ENCODE data around the gene STIM1.

STIM1 gene

DNA sequence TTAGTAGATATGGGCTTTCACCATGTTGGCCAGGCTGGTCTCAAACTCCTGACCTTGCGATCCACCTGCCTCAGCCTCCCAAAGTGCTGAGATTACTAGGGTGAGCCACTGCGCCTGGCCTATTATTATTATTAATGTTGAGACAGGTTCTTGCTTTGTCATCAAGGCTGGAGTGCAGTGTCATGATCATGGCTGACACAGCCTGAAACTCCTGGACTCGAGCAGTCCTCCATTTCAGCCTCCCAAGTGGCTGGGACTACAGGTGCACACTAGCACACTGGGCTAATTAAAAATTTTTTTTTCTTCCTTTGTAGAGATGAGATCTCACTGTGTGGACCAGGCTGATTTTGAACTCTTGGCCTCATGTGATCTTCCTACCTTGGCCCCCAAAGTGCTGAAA lies 102.0 kb downstream of the STIM1 start:
- no peak overlapping the region for H3K4me3 ChIP-seq (ENCODE audit: insufficient read depth, low read length, poor library complexity, severe bottlenecking)
- 0 out of 2 replicates have a peak, but pooled peaks cover 3% of the 10 kb centered on the region for H4K20me1 ChIP-seq (ENCODE audit: low read depth, low read length)
- H3K9me3 ChIP-seq (ENCODE audit: insufficient read depth, low read length), result no peaks in the 10 kb centered on the region
- no peaks in the 10 kb centered on the region for H3K9me2 ChIP-seq (replicated peaks; ENCODE audit: insufficient read depth, low read length)
- no peaks in the 10 kb centered on the region for H3F3A ChIP-seq (ENCODE audit: insufficient read depth)
- TF ChIP-seq, protein P1, sequence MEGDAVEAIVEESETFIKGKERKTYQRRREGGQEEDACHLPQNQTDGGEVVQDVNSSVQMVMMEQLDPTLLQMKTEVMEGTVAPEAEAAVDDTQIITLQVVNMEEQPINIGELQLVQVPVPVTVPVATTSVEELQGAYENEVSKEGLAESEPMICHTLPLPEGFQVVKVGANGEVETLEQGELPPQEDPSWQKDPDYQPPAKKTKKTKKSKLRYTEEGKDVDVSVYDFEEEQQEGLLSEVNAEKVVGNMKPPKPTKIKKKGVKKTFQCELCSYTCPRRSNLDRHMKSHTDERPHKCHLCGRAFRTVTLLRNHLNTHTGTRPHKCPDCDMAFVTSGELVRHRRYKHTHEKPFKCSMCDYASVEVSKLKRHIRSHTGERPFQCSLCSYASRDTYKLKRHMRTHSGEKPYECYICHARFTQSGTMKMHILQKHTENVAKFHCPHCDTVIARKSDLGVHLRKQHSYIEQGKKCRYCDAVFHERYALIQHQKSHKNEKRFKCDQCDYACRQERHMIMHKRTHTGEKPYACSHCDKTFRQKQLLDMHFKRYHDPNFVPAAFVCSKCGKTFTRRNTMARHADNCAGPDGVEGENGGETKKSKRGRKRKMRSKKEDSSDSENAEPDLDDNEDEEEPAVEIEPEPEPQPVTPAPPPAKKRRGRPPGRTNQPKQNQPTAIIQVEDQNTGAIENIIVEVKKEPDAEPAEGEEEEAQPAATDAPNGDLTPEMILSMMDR (IDR thresholded peaks at IDR 0.05; ENCODE audit: insufficient read depth, low read length, poor library complexity, severe bottlenecking), result no peak
- TF ChIP-seq EZH2phosphoT487 (conservative IDR thresholded peaks at IDR 0.05; ENCODE audit: low read length), result no peak
- no peaks in the 10 kb centered on the region for H3K79me2 ChIP-seq (ENCODE audit: insufficient read depth, low read length)
- H3K36me3 ChIP-seq (ENCODE audit: low read length), result no peaks in the 10 kb centered on the region
- no peak overlapping the region for H3K27ac ChIP-seq (ENCODE audit: low read depth, low read length)
- no peak overlapping the region for H3K9ac ChIP-seq (ENCODE audit: low read length)
- H3K4me2 ChIP-seq (ENCODE audit: low read depth, low read length, poor library complexity, severe bottlenecking), result no peak overlapping the region
- no peak overlapping the region for H2AFZ ChIP-seq (ENCODE audit: low read depth, low read length, severe bottlenecking)
- no peaks in the 10 kb centered on the region for H3K27me3 ChIP-seq (ENCODE audit: low read length)

DNA sequence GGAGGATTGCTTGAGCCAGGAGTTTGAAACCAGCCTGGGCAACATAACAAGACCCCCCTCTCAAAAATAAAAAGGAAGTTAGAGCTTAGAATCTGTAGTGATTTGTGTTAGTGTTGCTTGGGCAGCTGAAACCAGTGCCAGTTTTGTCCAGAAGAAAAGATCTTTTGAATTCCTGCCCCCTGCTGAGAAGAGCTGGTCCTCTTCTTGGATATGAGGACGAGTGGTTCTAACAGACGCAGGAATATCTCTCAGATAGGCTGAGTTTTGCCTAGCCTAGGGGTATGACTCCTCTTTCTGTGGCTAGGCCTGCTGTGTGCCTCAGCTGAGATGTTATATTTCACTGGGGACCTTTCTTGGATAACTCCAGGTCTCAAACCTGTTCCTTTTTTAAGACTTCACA lies 102.8 kb downstream of the STIM1 start:
- Histone ChIP-seq H3F3A (ENCODE audit: insufficient read depth) (no peaks in the 10 kb centered on the region), H3K4me2 (ENCODE audit: low read depth, low read length, poor library complexity, severe bottlenecking) (no peak overlapping the region), H3K4me3 (ENCODE audit: insufficient read depth, low read length, poor library complexity, severe bottlenecking) (no peak overlapping the region), H3K27ac (ENCODE audit: low read depth, low read length) (no peak overlapping the region), H4K20me1 (ENCODE audit: low read depth, low read length) (0 out of 2 replicates have a peak, but pooled peaks cover 3% of the 10 kb centered on the region), H3K27me3 (ENCODE audit: low read length) (no peaks in the 10 kb centered on the region), H3K9me2 (replicated peaks; ENCODE audit: insufficient read depth, low read length) (no peaks in the 10 kb centered on the region), H3K9me3 (ENCODE audit: insufficient read depth, low read length) (no peaks in the 10 kb centered on the region), H3K36me3 (ENCODE audit: low read length) (no peaks in the 10 kb centered on the region), H3K79me2 (ENCODE audit: insufficient read depth, low read length) (no peaks in the 10 kb centered on the region), H3K9ac (ENCODE audit: low read length) (no peak overlapping the region), H2AFZ (ENCODE audit: low read depth, low read length, severe bottlenecking) (no peak overlapping the region)
- TF ChIP-seq EZH2phosphoT487 (conservative IDR thresholded peaks at IDR 0.05; ENCODE audit: low read length), result no peak
- TF ChIP-seq, protein P1 (IDR thresholded peaks at IDR 0.05; ENCODE audit: insufficient read depth, low read length, poor library complexity, severe bottlenecking), result no peak

DNA sequence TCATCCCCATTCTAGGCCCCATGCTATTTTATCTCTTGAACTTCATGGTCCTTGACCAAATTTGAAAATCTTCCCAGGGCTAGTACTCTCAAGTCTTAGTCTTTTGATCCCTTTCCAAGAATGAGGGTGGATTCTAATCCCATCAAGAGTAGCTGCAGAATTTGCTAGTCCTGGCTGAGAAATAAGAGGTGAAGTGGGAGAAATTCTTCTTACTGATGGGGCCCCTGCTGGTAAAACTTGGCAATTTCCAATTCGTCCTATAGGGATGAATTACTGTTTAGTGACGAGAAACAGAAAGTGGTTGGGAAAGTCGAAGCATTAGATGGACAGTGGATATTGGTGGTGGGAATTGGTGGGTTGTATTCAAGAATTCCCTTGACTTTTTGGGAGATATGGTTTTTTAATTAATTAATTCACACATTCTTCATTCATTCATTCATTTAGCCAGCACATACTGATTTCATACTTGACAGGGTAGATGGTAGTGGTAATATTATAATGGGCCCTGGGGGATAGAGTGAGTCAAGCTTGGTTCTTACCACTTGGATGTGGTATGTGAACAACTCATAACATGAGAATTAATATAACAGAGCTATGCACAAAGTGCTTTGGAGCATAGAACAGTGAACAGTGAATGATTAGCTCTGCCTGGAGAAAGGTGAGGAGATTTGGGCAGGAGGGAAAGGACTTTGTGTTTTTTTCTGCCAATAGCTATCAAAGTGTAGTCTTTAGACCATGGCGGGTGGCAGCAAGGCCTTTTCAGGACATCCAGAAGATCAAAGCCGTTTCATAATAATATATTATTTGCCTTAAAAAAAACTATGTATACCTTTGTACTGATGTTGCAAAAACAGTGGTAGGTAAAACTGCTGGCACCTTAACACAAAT lies 103.8 kb downstream of the STIM1 start:
- TF ChIP-seq EZH2phosphoT487 (conservative IDR thresholded peaks at IDR 0.05; ENCODE audit: low read length), result no peak
- TF ChIP-seq, protein P1 (IDR thresholded peaks at IDR 0.05; ENCODE audit: insufficient read depth, low read length, poor library complexity, severe bottlenecking), result no peak

More for the DNA sequence above, 103.8 kb downstream of the STIM1 start:
- H3K9me3 ChIP-seq (ENCODE audit: insufficient read depth, low read length), result no peaks in the 10 kb centered on the region
- no peak overlapping the region for H3K27ac ChIP-seq (ENCODE audit: low read depth, low read length)
- H3K4me2 ChIP-seq (ENCODE audit: low read depth, low read length, poor library complexity, severe bottlenecking), result no peak overlapping the region
- no peak overlapping the region for H3K4me3 ChIP-seq (ENCODE audit: insufficient read depth, low read length, poor library complexity, severe bottlenecking)
- no peaks in the 10 kb centered on the region for H3K79me2 ChIP-seq (ENCODE audit: insufficient read depth, low read length)
- H4K20me1 ChIP-seq (ENCODE audit: low read depth, low read length), result 0 out of 2 replicates have a peak, but pooled peaks cover under 1% of the 10 kb centered on the region
- no peaks in the 10 kb centered on the region for H3K36me3 ChIP-seq (ENCODE audit: low read length)
- no peak overlapping the region for H2AFZ ChIP-seq (ENCODE audit: low read depth, low read length, severe bottlenecking)
- no peaks in the 10 kb centered on the region for H3K27me3 ChIP-seq (ENCODE audit: low read length)
- no peaks in the 10 kb centered on the region for H3K9me2 ChIP-seq (replicated peaks; ENCODE audit: insufficient read depth, low read length)
- H3K9ac ChIP-seq (ENCODE audit: low read length), result no peak overlapping the region
- no peaks in the 10 kb centered on the region for H3F3A ChIP-seq (ENCODE audit: insufficient read depth)

Measured in SU-DHL-6 (cell line).